HL-60/S4 (cell line): ENCODE measurements around the gene ALKBH1.
"Not testable (repeated sequence)": the region's sequence is repeated elsewhere in the genome, so short reads cannot be mapped to it uniquely, and the experiment has no call there.

ENCODE experiments used
- in situ Hi-C: fragments of 300-500 bp; cut with MboI; formaldehyde crosslinking; loops from 2 replicates; pipeline ENCODE4 v1.14.3; 2022; ENCODE audit warnings: low sequenced_read_pairs

ALKBH1 gene

GRCh38 chr14:77707724-77708408 is at the start of gene ALKBH1, which contains the start of gene SLIRP:
Gene ALKBH1 (minus strand): TSS chr14:77708023. CDS start chr14:77708004, 19 bp downstream.
Gene SLIRP (plus strand): TSS chr14:77708103. CDS start chr14:77708112, 9 bp downstream.
- in situ Hi-C loops: no loop called here

- in situ Hi-C loops: no loop called here
Observed at GRCh38 chr14:77752799-77753516, 45.1 kb upstream of the ALKBH1 start.

- in situ Hi-C loops: no loop called here
Observed at GRCh38 chr14:77752266-77752665, 44.4 kb upstream of the ALKBH1 start.

- in situ Hi-C loops: not testable (repeated sequence)
Observed at GRCh38 chr14:77747425-77747824, 39.6 kb upstream of the ALKBH1 start.

GRCh38 chr14:77746064-77746702 is 38.4 kb upstream of the ALKBH1 start:
- in situ Hi-C loops: no loop called here

- in situ Hi-C loops: no loop called here
Observed at GRCh38 chr14:77741438-77741837, 33.6 kb upstream of the ALKBH1 start.

- in situ Hi-C loops: no loop called here
Observed at GRCh38 chr14:77738559-77739250, 30.9 kb upstream of the ALKBH1 start.

- in situ Hi-C loops: no loop called here
Observed at GRCh38 chr14:77730976-77731497, 23.2 kb upstream of the ALKBH1 start.

GRCh38 chr14:77722301-77722700 is 14.5 kb upstream of the ALKBH1 start:
- in situ Hi-C loops: no loop called here

- in situ Hi-C loops: no loop called here
Observed at GRCh38 chr14:77721437-77721836, 13.6 kb upstream of the ALKBH1 start.

GRCh38 chr14:77717608-77718305 is 9.9 kb upstream of the ALKBH1 start:
- in situ Hi-C loops: no loop called here

- in situ Hi-C loops: no loop called here
Observed at GRCh38 chr14:77714926-77715325, 7.1 kb upstream of the ALKBH1 start.

GRCh38 chr14:77710364-77710763 is 2.5 kb upstream of the ALKBH1 start:
- in situ Hi-C loops: no loop called here

- in situ Hi-C loops: no loop called here
Observed at GRCh38 chr14:77709412-77709811, 1.6 kb upstream of the ALKBH1 start.

GRCh38 chr14:77708749-77709148 is 926 bp upstream of the ALKBH1 start:
- in situ Hi-C loops: no loop called here

GRCh38 chr14:77707355-77707723 is 484 bp downstream of the ALKBH1 start:
- in situ Hi-C loops: no loop called here

- in situ Hi-C loops: no loop called here
Observed at GRCh38 chr14:77691259-77691658, 16.6 kb downstream of the ALKBH1 start.

GRCh38 chr14:77682158-77682553 is 25.7 kb downstream of the ALKBH1 start:
- in situ Hi-C loops: no loop called here

- in situ Hi-C loops: no loop called here
Observed at GRCh38 chr14:77681196-77682157, 26.3 kb downstream of the ALKBH1 start.
